Measurements from ENCODE around the gene PCDHB9. TPM values are rescaled to one million over a fixed set of nuclear protein-coding genes. Genes with fewer than 3 reads are reported as not detected.
"Not testable (repeated sequence)": the region's sequence is repeated elsewhere in the genome, so short reads cannot be mapped to it uniquely, and the experiment has no call there.

The PCDHB9 gene
- total and polyA plus RNA-seq, 12 donors, result 0.25 to 3.4 (median 0.79) TPM

- Histone ChIP-seq H3K27me3 (peaks cover 0 to 33% (median 19%) of the 10 kb centered on the region in 7 donors), H3K27ac (no peak overlapping the region), H3K4me1 (no peaks in the 10 kb centered on the region), H3K4me3 (peak overlapping the region in 1 of 10 donors; percentile 29), H3K9me3 (peaks cover 0 to 96% (median 27%) of the 10 kb centered on the region in 11 donors), H3K36me3 (no peaks in the 10 kb centered on the region)
- WGBS, 2 donors, result 30 to 31% methylated on average over 13 of the region's 13 CpGs
- no peak for DNase-seq
- intact Hi-C loops (cut with DNase I), result no loop called here
- no peak for TF ChIP-seq CTCF (IDR thresholded peaks at IDR 0.05)
- no peak for ATAC-seq
Measured at GRCh38 chr5:141150993-141151325, 36.0 kb upstream of the PCDHB9 start.

GRCh38 chr5:141151632-141152031 is 35.3 kb upstream of the PCDHB9 start:
- peaks cover 0 to 40% (median 23%) of the 10 kb centered on the region in 7 donors for H3K27me3 ChIP-seq
- 31 to 32% methylated on average over 38 to 39 of the region's 41 CpGs for WGBS, 2 donors
- H3K27ac ChIP-seq; intact Hi-C loops (cut with DNase I); H3K36me3 ChIP-seq; ATAC-seq; H3K4me3 ChIP-seq; H3K4me1 ChIP-seq; DNase-seq: not testable (repeated sequence)
- H3K9me3 ChIP-seq, result peaks cover 0 to 97% (median 28%) of the 10 kb centered on the region in 11 donors

GRCh38 chr5:141152096-141152495 is 34.9 kb upstream of the PCDHB9 start:
- intact Hi-C loops (cut with DNase I); H3K4me1 ChIP-seq; H3K4me3 ChIP-seq; H3K36me3 ChIP-seq; ATAC-seq; H3K27ac ChIP-seq; DNase-seq: not testable (repeated sequence)
- H3K27me3 ChIP-seq, result peaks cover 0 to 45% (median 27%) of the 10 kb centered on the region in 7 donors
- WGBS, 2 donors, result 24 to 25% methylated on average over 35 to 36 of the region's 36 CpGs
- H3K9me3 ChIP-seq, result peaks cover 0 to 97% (median 28%) of the 10 kb centered on the region in 11 donors

- TF ChIP-seq CTCF (IDR thresholded peaks at IDR 0.05), result peak in 1 of 9 donors; percentile 8
- Histone ChIP-seq H3K27me3 (peaks cover 0 to 61% (median 35%) of the 10 kb centered on the region in 7 donors), H3K4me1 (no peaks in the 10 kb centered on the region), H3K36me3 (no peaks in the 10 kb centered on the region), H3K9me3 (peaks cover 0 to 87% (median 8%) of the 10 kb centered on the region in 11 donors), H3K4me3 (no peak overlapping the region), H3K27ac (no peak overlapping the region)
- intact Hi-C loops (cut with DNase I), result no loop called here
- ATAC-seq (no peak), DNase-seq (no peak)
- 25 to 26% methylated on average over 21 of the region's 21 CpGs for WGBS, 2 donors
Measured at GRCh38 chr5:141155540-141156374, 31.2 kb upstream of the PCDHB9 start.

DNA sequence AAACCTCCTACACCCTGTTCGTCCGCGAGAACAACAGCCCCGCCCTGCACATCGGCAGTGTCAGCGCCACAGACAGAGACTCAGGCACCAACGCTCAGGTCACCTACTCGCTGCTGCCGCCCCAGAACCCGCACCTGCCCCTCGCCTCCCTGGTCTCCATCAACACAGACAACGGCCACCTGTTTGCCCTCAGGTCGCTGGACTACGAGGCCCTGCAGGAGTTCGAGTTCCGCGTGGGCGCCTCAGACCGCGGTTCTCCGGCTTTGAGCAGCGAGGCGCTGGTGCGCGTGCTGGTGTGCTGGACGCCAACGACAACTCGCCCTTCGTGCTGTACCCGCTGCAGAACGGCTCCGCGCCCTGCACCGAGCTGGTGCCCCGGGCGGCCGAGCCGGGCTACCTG is 29.6 kb upstream of the PCDHB9 start:
- H3K4me1 ChIP-seq; ATAC-seq; DNase-seq; H3K36me3 ChIP-seq; H3K27ac ChIP-seq; H3K4me3 ChIP-seq; intact Hi-C loops (cut with DNase I): not testable (repeated sequence)
- Histone ChIP-seq H3K9me3 (peaks cover 0 to 88% (median 6%) of the 10 kb centered on the region in 11 donors), H3K27me3 (peaks cover 0 to 55% (median 32%) of the 10 kb centered on the region in 7 donors)
- WGBS, 2 donors, result 32 to 33% methylated on average over 35 to 38 of the region's 38 CpGs

- H3K27ac ChIP-seq; ATAC-seq; H3K36me3 ChIP-seq; H3K4me1 ChIP-seq; intact Hi-C loops (cut with DNase I); DNase-seq; H3K4me3 ChIP-seq: not testable (repeated sequence)
- Histone ChIP-seq H3K9me3 (peaks cover 0 to 88% (median 8%) of the 10 kb centered on the region in 11 donors), H3K27me3 (peaks cover 0 to 55% (median 30%) of the 10 kb centered on the region in 7 donors)
- WGBS, 2 donors, result 26 to 34% methylated on average over 19 to 20 of the region's 28 CpGs
Measured at GRCh38 chr5:141157901-141158300, 29.1 kb upstream of the PCDHB9 start.

Data from heart right ventricle (tissue), 16 donors.